ENCODE data around the gene NID1. TPM values are rescaled to one million over a fixed set of nuclear protein-coding genes. Genes with fewer than 3 reads are reported as not detected.

Gene NID1
- total and polyA plus RNA-seq, 12 donors = 26.0 to 216 (median 82.5) TPM

DNA sequence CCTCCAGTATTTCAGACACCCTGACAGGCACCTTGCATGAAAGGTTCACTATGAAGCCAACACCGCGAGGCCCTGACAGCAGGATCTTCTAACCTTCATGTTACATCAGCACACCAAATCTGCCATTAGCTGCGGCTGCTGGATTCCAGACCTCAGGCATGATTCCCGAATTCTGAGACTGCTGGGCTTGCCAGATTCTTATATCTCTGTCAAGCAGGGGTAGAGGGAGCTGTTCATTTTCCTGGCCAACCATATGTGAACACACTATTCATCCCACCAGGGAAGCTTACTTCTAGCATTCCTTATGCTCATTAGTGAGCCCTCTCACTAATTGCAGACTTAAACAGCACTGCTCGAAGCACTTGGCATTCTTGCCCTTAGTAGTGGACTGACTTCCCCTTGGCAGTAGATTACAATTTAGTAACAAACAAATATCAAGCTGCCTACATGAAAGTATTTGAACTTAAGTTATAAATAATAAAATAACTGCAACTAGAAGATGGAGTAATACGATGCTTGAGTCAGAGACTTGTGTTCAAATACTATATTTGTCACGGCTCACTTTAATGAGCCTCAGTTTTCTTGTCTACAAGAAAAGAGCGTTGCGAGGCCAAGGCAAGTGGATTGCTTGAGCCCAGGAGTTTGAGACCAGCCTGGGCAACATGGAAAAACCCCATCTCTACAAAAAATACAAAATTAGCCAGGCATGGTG, 43.3 kb downstream of the NID1 start:
- TF ChIP-seq, protein P1, sequence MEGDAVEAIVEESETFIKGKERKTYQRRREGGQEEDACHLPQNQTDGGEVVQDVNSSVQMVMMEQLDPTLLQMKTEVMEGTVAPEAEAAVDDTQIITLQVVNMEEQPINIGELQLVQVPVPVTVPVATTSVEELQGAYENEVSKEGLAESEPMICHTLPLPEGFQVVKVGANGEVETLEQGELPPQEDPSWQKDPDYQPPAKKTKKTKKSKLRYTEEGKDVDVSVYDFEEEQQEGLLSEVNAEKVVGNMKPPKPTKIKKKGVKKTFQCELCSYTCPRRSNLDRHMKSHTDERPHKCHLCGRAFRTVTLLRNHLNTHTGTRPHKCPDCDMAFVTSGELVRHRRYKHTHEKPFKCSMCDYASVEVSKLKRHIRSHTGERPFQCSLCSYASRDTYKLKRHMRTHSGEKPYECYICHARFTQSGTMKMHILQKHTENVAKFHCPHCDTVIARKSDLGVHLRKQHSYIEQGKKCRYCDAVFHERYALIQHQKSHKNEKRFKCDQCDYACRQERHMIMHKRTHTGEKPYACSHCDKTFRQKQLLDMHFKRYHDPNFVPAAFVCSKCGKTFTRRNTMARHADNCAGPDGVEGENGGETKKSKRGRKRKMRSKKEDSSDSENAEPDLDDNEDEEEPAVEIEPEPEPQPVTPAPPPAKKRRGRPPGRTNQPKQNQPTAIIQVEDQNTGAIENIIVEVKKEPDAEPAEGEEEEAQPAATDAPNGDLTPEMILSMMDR (IDR thresholded peaks at IDR 0.05) = no peak
- 70 to 81% (median 75%) methylated on average over 8 to 9 of the region's 9 CpGs for WGBS, 4 donors
- peak overlapping the region in 2 of 5 donors; percentile 63 to 89 for H3K27ac ChIP-seq
- no peaks in the 10 kb centered on the region for H3K27me3 ChIP-seq
- H3K4me3 ChIP-seq = no peak overlapping the region
- intact Hi-C loops (cut with DNase I) = no loop called here
- peak in 1 of 7 donors; percentile 50 for DNase-seq
- H3K4me1 ChIP-seq (replicated peaks in 1 of 2) = no peaks in the 10 kb centered on the region
- H3K36me3 ChIP-seq (replicated peaks in 1 of 2) = peaks cover 0 to 36% of the 10 kb centered on the region in 2 donors
- no peaks in the 10 kb centered on the region for H3K9me3 ChIP-seq (replicated peaks in 1 of 3)

DNA sequence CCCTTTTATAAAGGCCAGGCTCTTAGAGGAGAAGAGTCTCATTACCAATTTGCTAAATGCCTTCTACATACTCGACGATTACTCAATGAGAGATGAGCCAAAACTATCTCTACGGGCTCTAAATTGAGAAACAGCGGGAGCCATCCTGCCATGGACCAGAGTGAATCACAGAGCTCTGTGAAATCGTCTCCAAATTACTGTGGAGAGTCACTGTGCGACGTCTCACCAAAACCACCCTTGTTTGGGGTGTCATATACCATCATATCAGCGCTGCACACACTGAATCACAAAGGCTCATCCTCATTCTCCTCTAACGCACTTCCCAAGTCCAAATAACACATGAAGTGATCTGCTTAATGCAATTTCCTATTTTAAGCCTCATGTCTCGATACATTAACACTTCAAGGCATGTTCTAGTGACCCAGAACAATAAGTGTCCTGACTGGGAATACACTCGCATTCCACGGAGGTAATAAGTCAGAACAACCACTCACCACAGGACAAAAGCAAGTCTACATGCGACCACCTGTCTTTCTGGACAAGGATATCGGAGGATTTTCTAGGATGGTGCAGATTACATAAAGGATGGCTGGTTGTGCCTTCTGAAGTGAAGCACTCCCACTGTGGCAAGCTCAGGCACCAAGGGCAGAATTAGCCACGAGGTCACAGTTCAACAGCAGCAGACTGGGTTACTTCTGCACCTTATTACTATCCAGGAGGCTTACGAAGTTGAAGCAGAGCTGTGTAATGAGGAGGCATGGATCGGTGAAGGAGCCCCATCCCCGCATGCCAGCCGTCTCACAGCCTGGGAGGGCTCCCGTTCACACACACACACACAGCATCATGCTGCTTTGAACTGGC, 44.3 kb downstream of the NID1 start:
- Histone ChIP-seq H3K27me3 (no peaks in the 10 kb centered on the region), H3K36me3 (replicated peaks in 1 of 2) (peaks cover 0 to 30% of the 10 kb centered on the region in 2 donors), H3K4me3 (no peak overlapping the region), H3K9me3 (replicated peaks in 1 of 3) (no peaks in the 10 kb centered on the region), H3K4me1 (replicated peaks in 1 of 2) (no peaks in the 10 kb centered on the region), H3K27ac (peak overlapping the region; percentile 19 to 89 (median 32))
- intact Hi-C loops (cut with DNase I) = no loop called here
- 75 to 84% (median 80%) methylated on average over 19 to 20 of the region's 20 CpGs for WGBS, 4 donors
- TF ChIP-seq, protein P1 (IDR thresholded peaks at IDR 0.05) = no peak
- no peak for TF ChIP-seq POLR2A (IDR thresholded peaks at IDR 0.05)
- peak in 1 of 7 donors; percentile 48 for DNase-seq

DNA sequence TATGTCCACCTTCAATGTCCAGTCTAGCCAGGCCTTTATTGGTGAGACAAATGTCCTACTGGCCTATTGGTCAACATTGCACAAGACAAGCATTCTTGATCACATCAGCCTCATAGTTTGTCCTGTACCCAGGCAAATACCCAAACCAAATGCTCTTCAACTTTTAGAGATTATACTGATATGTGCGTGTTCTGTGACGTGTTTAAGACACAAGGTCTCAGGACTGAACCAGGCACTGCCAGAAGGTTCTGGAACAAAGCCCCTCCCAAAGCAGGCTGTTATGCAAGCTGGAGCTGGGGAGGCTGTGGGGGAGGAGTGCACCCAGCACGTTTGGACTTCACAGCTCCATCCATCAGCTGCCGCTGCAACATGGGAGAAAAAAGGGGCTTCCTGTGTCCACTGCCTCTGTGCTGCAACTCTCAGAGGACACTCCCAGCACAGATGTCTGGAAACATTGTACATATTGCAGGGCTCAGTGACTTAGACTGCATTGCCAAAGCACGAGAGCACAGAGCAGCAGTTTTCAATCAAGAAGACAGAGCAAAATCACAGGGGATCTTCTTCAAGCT, 45.9 kb downstream of the NID1 start:
- Histone ChIP-seq H3K4me3 (no peak overlapping the region), H3K36me3 (replicated peaks in 1 of 2) (peaks cover 0 to 16% of the 10 kb centered on the region in 2 donors), H3K9me3 (replicated peaks in 1 of 3) (no peaks in the 10 kb centered on the region), H3K27ac (peak overlapping the region in 2 of 5 donors; percentile 81 to 95), H3K4me1 (replicated peaks in 1 of 2) (no peaks in the 10 kb centered on the region), H3K27me3 (no peaks in the 10 kb centered on the region)
- intact Hi-C loops (cut with DNase I) = no loop called here
- 53 to 73% (median 56%) methylated on average over 4 to 5 of the region's 5 CpGs for WGBS, 4 donors
- no peak for TF ChIP-seq POLR2A (IDR thresholded peaks at IDR 0.05)
- TF ChIP-seq, protein P1 (IDR thresholded peaks at IDR 0.05) = no peak
- peak; percentile 25 to 85 (median 66) for DNase-seq

DNA sequence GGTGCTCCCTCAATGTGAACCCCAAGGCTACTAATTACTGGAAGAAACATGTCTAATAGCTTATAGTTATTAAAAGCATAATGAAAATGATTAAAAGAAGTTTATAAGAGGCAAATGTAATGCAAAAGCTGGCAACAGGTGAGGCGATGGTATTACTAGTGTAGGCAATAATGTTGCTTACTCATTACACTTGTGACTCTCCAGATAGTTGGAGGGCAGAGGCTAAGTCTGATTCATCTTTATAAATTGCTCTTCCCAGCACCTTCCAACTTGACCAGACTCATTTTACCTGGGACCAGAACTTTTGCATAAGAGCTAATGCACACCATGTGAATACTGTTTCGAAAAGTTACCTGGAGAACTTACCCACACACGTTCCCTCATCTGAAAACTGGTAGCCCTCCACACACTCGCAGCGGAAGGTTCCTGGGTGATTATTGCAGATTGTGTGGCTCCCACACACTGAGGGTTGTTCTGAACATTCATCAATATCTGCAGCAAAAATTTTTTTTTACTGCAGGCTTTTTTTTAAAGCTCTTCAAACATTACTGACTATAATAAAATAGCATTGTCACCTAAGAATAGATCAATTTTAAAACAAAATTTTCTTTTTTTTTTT, 48.0 kb downstream of the NID1 start:
- WGBS, 4 donors = 90 to 97% (median 95%) methylated on average over 5 of the region's 5 CpGs
- peaks cover 0 to 9% of the 10 kb centered on the region in 2 donors for H3K36me3 ChIP-seq (replicated peaks in 1 of 2)
- DNase-seq = peak in 1 of 7 donors; percentile 28

More for the DNA sequence above, 48.0 kb downstream of the NID1 start:
- H3K4me3 ChIP-seq = no peak overlapping the region
- H3K4me1 ChIP-seq (replicated peaks in 1 of 2) = no peaks in the 10 kb centered on the region
- intact Hi-C loops (cut with DNase I) = no loop called here
- no peaks in the 10 kb centered on the region for H3K9me3 ChIP-seq (replicated peaks in 1 of 3)
- no peak for TF ChIP-seq POLR2A (IDR thresholded peaks at IDR 0.05)
- TF ChIP-seq, protein P1 (IDR thresholded peaks at IDR 0.05) = no peak
- H3K27ac ChIP-seq = peak overlapping the region in 2 of 5 donors; percentile 81 to 95
- H3K27me3 ChIP-seq = no peaks in the 10 kb centered on the region
